BLaER1 treated with 17β-estradiol and CSF1 and Interleukin-3, amounts not matched to agents 10 nM and 100 nM (cell line): ENCODE results near the gene RALGPS2.
"Not testable (repeated sequence)": the region's sequence is repeated elsewhere in the genome, so short reads cannot be mapped to it uniquely, and the experiment has no call there.

ENCODE experiments used
- H3K27ac ChIP-seq, 11 experiments: shearing (Covaris generic); formaldehyde crosslinking; 2 replicates each; pipeline ENCODE4 v1.8.1; 2022
- H3K27me3 ChIP-seq, 11 experiments: shearing (Covaris generic); formaldehyde crosslinking; 2 replicates each; pipeline ENCODE4 v1.8.1; 2022
- H3K36me3 ChIP-seq, 11 experiments: shearing (Covaris generic); formaldehyde crosslinking; 2 replicates each; pipeline ENCODE4 v1.8.1; 2022
- H3K4me1 ChIP-seq, 10 experiments: shearing (Covaris generic); formaldehyde crosslinking; 2 replicates each; pipeline ENCODE4 v1.8.1; 2022
- H3K4me2 ChIP-seq, 11 experiments: shearing (Covaris generic); formaldehyde crosslinking; 2 replicates each; pipeline ENCODE4 v1.8.1; 2022
- H3K4me3 ChIP-seq, 10 experiments: shearing (Covaris generic); formaldehyde crosslinking; 2 replicates each; pipeline ENCODE4 v1.8.1; 2022
- H3K9ac ChIP-seq, 11 experiments: shearing (Covaris generic); formaldehyde crosslinking; 2 replicates each; pipeline ENCODE4 v1.8.1; 2022
- H3K9me3 ChIP-seq, 11 experiments: shearing (Covaris generic); formaldehyde crosslinking; replicated peaks in 1 of 11; 2 replicates each; pipeline ENCODE4 v1.8.1; 2022
- H4K20me1 ChIP-seq, 11 experiments: shearing (Covaris generic); formaldehyde crosslinking; 2 replicates each; pipeline ENCODE4 v1.8.1; 2022
- Cebpa-rat ChIP-seq, 11 experiments: shearing (Covaris generic); IDR thresholded peaks; 2 replicates each; pipeline ENCODE4 v1.8.1; 2022

RALGPS2 gene

GRCh38 chr1:178847396-178847849 lies 122.4 kb downstream of the RALGPS2 start:
- H3K4me2 ChIP-seq, result no peak overlapping the region
- no peak overlapping the region for H3K27ac ChIP-seq
- no peak for TF ChIP-seq Cebpa-rat (IDR thresholded peaks at IDR 0.05)
- H3K9ac ChIP-seq, result no peak overlapping the region
- H3K9me3 ChIP-seq, result no peaks in the 10 kb centered on the region
- no peak overlapping the region for H3K4me3 ChIP-seq
- no peaks in the 10 kb centered on the region for H3K36me3 ChIP-seq
- H4K20me1 ChIP-seq, result no peaks in the 10 kb centered on the region
- H3K4me1 ChIP-seq, result no peaks in the 10 kb centered on the region
- H3K27me3 ChIP-seq, result no peaks in the 10 kb centered on the region

DNA sequence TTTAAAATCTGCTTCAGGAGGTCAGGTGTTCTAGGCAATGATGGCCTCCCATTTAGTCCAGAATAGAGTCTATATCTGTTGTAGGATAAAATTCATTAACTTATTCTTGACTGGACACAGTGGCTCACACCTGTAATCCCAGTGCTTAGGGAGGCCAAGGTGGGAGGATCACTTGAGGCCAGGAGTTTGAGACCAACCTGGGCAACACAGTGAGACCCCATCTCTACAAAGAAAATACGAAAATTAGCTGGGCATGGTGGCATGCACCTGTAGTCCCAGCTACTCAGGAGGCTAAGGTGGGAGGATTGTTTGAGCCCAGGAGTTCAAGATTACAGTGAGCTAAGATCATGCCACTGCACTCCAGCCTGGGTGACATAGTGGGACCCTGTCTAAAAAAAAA lies 122.9 kb downstream of the RALGPS2 start:
- H3K27ac ChIP-seq, H3K4me1 ChIP-seq, H4K20me1 ChIP-seq, H3K9ac ChIP-seq, H3K27me3 ChIP-seq, H3K4me2 ChIP-seq, H3K9me3 ChIP-seq, H3K36me3 ChIP-seq, H3K4me3 ChIP-seq: not testable (repeated sequence)

GRCh38 chr1:178849918-178850317 lies 124.9 kb downstream of the RALGPS2 start:
- no peaks in the 10 kb centered on the region for H3K27me3 ChIP-seq
- H3K4me2 ChIP-seq, result no peak overlapping the region
- no peak overlapping the region for H3K9ac ChIP-seq
- H3K36me3 ChIP-seq, result no peaks in the 10 kb centered on the region
- H3K4me1 ChIP-seq, result no peaks in the 10 kb centered on the region
- H3K4me3 ChIP-seq, result no peak overlapping the region
- H3K9me3 ChIP-seq, result no peaks in the 10 kb centered on the region
- no peak for TF ChIP-seq Cebpa-rat (IDR thresholded peaks at IDR 0.05)
- H4K20me1 ChIP-seq, result no peaks in the 10 kb centered on the region
- H3K27ac ChIP-seq, result no peak overlapping the region

- no peak overlapping the region for H3K4me2 ChIP-seq
- H3K27ac ChIP-seq, result no peak overlapping the region
- H3K9ac ChIP-seq, result no peak overlapping the region
- H3K27me3 ChIP-seq, result no peaks in the 10 kb centered on the region
- H3K4me3 ChIP-seq, result no peak overlapping the region
- H3K36me3 ChIP-seq, result no peaks in the 10 kb centered on the region
- no peaks in the 10 kb centered on the region for H4K20me1 ChIP-seq
- H3K9me3 ChIP-seq, result no peaks in the 10 kb centered on the region
- no peak for TF ChIP-seq Cebpa-rat (IDR thresholded peaks at IDR 0.05)
- H3K4me1 ChIP-seq, result no peaks in the 10 kb centered on the region
These were observed 132.1 kb downstream of the RALGPS2 start for GRCh38 chr1:178857126-178857525.

- H3K4me2 ChIP-seq, result no peak overlapping the region
- no peak overlapping the region for H3K27ac ChIP-seq
- no peak overlapping the region for H3K4me3 ChIP-seq
- no peaks in the 10 kb centered on the region for H3K27me3 ChIP-seq
- no peak for TF ChIP-seq Cebpa-rat (IDR thresholded peaks at IDR 0.05)
- peaks cover 0 to 4% (median 0%) of the 10 kb centered on the region in 11 experiments; a peak in 1 of 22 replicates for H3K36me3 ChIP-seq
- no peak overlapping the region for H3K9ac ChIP-seq
- no peaks in the 10 kb centered on the region for H3K9me3 ChIP-seq
- no peaks in the 10 kb centered on the region for H4K20me1 ChIP-seq
- no peaks in the 10 kb centered on the region for H3K4me1 ChIP-seq
These were observed 137.4 kb downstream of the RALGPS2 start for GRCh38 chr1:178862416-178862815.

- H3K4me1 ChIP-seq, result no peaks in the 10 kb centered on the region
- no peaks in the 10 kb centered on the region for H3K27me3 ChIP-seq
- no peak overlapping the region for H3K27ac ChIP-seq
- H3K4me3 ChIP-seq, result no peak overlapping the region
- TF ChIP-seq Cebpa-rat (IDR thresholded peaks at IDR 0.05), result no peak
- H3K36me3 ChIP-seq, result peaks cover 0 to 4% (median 0%) of the 10 kb centered on the region in 11 experiments; a peak in 1 of 22 replicates
- no peaks in the 10 kb centered on the region for H4K20me1 ChIP-seq
- H3K9ac ChIP-seq, result no peak overlapping the region
- no peak overlapping the region for H3K4me2 ChIP-seq
- no peaks in the 10 kb centered on the region for H3K9me3 ChIP-seq
These were observed 137.8 kb downstream of the RALGPS2 start for GRCh38 chr1:178862864-178863263.

GRCh38 chr1:178864326-178864725 lies 139.3 kb downstream of the RALGPS2 start:
- H3K4me1 ChIP-seq, result no peaks in the 10 kb centered on the region
- H3K36me3 ChIP-seq, result peaks cover 0 to 4% (median 0%) of the 10 kb centered on the region in 11 experiments; a peak in 1 of 22 replicates
- no peak overlapping the region for H3K4me3 ChIP-seq
- H3K27ac ChIP-seq, result no peak overlapping the region
- no peak overlapping the region for H3K4me2 ChIP-seq
- no peaks in the 10 kb centered on the region for H3K9me3 ChIP-seq
- no peaks in the 10 kb centered on the region for H3K27me3 ChIP-seq
- H3K9ac ChIP-seq, result no peak overlapping the region
- H4K20me1 ChIP-seq, result no peaks in the 10 kb centered on the region
- no peak for TF ChIP-seq Cebpa-rat (IDR thresholded peaks at IDR 0.05)

DNA sequence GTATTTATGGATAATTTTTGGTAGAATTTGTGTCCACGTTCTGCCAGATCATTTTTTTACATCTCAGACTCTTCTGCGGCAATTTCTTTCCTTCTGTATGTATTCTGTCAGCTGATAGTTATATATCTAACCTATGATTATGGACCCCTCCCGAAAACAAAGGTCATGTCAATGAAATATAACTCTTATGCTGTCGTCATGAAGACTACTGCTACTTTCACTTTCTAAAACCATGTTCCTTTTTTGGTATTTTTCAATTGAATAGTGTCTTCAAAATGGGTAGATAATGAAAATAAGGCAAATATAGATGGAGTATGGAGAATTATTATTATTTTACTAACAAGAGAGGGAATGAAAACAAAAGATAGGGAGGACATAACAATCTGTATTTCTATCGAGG lies 142.6 kb downstream of the RALGPS2 start:
- H4K20me1 ChIP-seq, result no peaks in the 10 kb centered on the region
- no peaks in the 10 kb centered on the region for H3K4me1 ChIP-seq
- peaks cover 0 to 4% (median 0%) of the 10 kb centered on the region in 11 experiments; a peak in 1 of 22 replicates for H3K36me3 ChIP-seq
- no peaks in the 10 kb centered on the region for H3K9me3 ChIP-seq
- no peak overlapping the region for H3K4me3 ChIP-seq
- TF ChIP-seq Cebpa-rat (IDR thresholded peaks at IDR 0.05), result no peak
- H3K27ac ChIP-seq, result no peak overlapping the region
- H3K4me2 ChIP-seq, result no peak overlapping the region
- no peak overlapping the region for H3K9ac ChIP-seq
- no peaks in the 10 kb centered on the region for H3K27me3 ChIP-seq

DNA sequence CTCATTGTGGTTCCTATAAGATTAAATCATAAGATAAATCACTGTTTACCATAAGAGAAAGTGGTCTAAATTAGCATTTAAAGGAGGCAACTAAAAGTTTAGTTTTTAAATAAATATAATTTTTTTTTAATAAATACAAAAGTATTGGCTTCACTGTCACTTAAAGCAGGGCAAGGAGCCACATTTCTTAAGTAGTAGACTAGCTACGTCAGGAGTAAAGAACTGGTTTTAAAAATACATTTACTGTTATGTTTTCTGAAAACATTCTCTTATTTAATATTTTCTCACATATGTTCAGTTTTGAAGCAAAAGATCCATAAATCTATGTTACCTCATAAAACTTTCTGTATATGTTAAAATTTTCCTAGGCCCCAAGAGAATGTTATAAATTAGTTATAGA lies 143.7 kb downstream of the RALGPS2 start:
- peaks cover 0 to 4% (median 0%) of the 10 kb centered on the region in 11 experiments; a peak in 1 of 22 replicates for H3K36me3 ChIP-seq
- no peak overlapping the region for H3K27ac ChIP-seq

DNA sequence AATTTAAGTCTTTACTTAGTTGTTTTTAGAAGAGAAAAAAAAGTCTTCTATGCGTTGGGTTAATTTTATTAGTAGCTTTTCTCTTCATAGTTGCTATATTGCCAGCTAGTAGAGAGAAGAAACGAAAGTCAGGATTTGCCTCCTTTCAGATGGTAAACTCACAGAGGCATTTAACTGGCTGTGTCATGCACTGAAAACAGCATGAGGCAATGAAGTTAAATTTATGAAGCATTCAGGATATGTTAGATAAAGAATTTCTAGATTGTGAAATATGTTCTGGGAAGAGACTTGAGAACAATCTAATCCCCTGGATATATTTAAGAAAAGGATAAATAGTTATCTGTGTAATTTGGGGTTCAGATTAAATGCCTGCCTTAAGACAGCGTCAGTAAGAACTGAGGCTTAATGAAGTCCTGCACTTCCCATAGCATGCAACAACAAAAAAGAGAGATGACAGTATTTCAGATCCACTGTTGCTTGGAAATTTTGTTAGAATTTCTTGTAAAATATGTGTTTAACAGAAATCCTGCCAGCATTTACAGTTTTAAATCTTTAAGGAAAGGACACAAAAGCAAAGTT lies 144.2 kb downstream of the RALGPS2 start:
- Histone ChIP-seq H3K4me1 (no peaks in the 10 kb centered on the region), H3K9me3 (no peaks in the 10 kb centered on the region), H4K20me1 (no peaks in the 10 kb centered on the region), H3K9ac (no peak overlapping the region), H3K27me3 (no peaks in the 10 kb centered on the region), H3K4me2 (no peak overlapping the region), H3K4me3 (no peak overlapping the region), H3K36me3 (peaks cover 0 to 4% (median 0%) of the 10 kb centered on the region in 11 experiments; a peak in 1 of 22 replicates), H3K27ac (no peak overlapping the region)
- no peak for TF ChIP-seq Cebpa-rat (IDR thresholded peaks at IDR 0.05)

More for the DNA sequence above, 143.7 kb downstream of the RALGPS2 start:
- Histone ChIP-seq H3K4me2 (no peak overlapping the region), H4K20me1 (no peaks in the 10 kb centered on the region), H3K9me3 (no peaks in the 10 kb centered on the region), H3K9ac (no peak overlapping the region), H3K4me1 (no peaks in the 10 kb centered on the region), H3K27me3 (no peaks in the 10 kb centered on the region), H3K4me3 (no peak overlapping the region)
- TF ChIP-seq Cebpa-rat (IDR thresholded peaks at IDR 0.05), result no peak
